HG02981 (cell line): ENCODE measurements around the gene ALKBH6.
"Not testable (repeated sequence)": the region's sequence is repeated elsewhere in the genome, so short reads cannot be mapped to it uniquely, and the experiment has no call there.

ENCODE experiments used
- ATAC-seq: cut with Tn5 transposase; IDR thresholded peaks from one replicate; pipeline ENCODE4 v1.9.1; 2021; ENCODE audit warnings: mild to moderate bottlenecking, moderate library complexity; ENCODE audit not compliant: unreplicated experiment

ALKBH6 gene

DNA sequence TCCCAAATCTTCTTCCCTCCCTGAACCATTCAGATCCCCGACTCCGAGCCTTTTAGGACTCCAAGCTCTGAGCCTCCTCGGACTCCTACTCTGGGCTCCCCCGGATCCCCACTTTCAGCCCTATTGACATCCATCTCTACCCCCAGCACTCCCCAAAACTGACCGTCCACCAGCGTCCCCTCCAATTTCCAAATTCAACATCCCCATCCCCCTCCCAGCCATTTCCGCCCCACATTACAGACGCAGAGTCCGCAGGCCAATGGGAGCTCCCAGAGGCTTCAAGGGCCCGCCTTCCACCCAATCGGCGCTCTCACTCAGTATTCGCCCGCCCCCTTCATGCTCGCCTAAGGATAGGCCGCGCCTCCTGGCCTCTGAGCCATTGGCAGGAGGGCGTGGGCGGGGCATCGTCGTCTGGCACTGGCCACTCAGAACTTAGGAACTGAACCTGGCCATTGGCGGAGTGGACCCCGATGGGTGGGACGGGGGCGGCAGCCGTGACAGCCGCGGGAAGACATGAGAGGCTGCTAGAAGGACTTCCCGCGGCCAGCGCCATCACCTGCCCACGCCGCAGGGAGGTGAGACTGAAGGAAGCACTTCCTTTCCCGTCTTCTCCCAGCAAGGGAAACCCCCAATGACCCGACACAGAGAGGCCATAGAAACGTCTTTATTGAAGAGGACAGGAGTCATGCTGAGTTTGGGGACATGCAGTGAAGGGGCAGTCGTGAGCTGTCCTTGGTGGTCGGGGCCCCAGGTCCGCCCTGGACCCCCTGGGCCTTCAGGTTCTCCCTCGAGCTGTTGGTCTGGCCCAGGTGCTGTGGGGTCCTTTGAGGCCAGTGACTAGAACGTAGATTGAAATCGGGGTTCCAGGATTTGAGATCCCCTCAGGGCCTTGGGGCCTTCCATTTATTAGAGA is at the start of gene ALKBH6:
ALKBH6 (minus strand) TSS at position 202 of the 913 bp plus-strand sequence. CDS start 816 bp downstream, outside the sequence.
- peak; percentile 99 for ATAC-seq

DNA sequence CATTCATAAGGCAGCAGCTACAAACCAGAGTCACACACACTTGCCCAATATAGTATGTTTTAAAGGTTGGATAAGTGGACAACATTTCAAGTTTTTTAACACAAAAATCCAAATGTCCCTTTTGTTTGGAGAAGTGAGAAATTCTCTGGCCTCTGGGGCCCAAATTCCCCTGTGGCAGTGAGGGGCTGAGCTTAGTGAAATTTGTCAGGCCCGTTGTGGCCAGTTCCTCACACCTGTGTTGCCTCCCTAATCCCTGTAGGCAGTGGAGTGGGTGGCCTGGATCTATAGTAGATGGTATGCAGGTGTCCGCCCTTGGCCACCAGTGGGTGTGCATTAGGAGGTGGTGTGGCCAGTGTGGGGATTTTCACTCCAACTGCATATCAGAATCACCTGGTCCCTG is 47.4 kb upstream of the ALKBH6 start:
- no peak for ATAC-seq

DNA sequence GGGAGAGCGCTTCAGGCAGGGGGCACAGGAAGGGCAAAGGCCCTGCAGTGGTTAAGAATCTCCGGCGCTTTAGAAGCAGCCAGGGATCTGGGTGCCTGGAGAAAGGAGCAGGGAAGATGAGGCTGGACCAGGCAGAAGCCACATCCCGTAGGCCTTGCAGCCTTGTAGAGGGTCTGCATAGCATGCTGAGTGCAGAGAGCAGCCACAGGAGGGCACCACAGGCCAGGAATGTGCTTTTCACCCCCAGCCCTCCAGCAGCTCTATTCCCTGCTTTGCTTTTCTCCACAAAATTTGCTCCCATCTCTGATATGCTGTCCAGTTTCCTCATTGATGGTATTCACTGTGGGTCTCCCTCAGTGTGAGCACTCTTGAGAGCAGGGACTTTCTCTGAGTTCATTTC is 46.4 kb upstream of the ALKBH6 start:
- no peak for ATAC-seq

DNA sequence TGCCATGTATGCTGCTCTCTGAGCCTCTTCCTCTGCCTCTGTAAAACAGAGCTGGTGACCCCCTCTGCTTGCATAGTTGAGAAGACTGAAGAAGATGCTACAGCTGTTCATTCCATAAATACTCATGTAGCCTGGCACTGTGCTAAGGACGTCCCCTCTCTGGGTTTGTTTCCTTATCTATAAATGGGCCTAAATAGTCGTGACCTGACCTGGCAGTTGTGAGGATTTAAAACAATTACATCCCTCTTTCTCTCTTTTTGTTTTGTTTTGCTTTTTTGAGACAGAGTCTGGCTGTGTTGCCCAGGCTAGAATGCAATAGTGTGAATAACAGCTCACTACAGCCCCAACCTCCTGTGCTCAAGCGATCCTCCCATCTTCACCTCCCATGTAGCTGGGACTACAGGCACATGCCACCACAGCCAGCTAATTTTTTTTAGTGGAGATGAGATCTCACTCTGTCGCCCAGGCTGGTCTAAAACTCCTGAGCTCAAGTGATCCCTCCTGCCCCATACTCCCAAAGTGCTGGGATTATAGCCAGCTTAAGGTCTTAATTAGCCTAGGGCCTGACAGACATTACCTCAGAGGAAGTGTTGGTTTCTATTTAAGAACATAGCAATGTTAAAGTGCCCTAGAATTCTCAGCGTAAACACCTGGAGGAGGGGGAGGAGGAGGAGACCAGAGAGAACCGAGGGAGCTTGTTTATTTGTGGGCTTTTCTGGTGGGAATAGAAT is 45.3 kb upstream of the ALKBH6 start:
- no peak for ATAC-seq

DNA sequence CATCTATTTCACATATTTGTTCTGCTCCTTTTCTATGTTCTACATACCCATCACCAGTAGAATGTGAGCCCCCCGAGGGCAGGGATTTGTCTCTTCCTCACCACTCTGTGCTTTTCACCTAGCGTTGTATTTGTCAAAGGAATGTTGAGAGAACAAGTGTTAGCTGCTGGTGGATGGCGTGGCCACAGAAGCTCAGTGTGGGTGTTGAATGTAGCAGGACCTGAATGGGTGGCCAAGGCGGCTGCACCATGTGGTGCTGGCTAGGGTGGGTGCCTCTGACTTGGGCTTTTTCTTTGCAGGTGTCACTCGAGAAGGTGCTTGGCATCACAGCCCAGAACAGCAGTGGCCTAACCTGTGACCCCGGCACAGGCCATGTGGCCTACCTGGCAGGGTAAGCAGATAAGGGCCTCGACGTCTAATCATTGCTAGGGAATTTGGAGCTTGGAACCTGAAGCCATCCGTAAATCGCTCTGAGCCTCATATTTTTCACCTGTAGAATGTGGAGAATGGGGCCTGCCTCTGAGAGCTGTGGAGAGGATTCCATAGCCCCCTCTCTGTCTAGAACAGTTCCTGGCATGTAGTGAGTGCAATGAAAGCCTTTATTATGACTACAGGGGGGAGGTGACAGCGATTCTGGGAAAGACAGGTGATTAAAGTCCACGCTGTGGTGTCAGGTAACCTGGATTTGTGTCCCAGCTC is 44.6 kb upstream of the ALKBH6 start:
- no peak for ATAC-seq

DNA sequence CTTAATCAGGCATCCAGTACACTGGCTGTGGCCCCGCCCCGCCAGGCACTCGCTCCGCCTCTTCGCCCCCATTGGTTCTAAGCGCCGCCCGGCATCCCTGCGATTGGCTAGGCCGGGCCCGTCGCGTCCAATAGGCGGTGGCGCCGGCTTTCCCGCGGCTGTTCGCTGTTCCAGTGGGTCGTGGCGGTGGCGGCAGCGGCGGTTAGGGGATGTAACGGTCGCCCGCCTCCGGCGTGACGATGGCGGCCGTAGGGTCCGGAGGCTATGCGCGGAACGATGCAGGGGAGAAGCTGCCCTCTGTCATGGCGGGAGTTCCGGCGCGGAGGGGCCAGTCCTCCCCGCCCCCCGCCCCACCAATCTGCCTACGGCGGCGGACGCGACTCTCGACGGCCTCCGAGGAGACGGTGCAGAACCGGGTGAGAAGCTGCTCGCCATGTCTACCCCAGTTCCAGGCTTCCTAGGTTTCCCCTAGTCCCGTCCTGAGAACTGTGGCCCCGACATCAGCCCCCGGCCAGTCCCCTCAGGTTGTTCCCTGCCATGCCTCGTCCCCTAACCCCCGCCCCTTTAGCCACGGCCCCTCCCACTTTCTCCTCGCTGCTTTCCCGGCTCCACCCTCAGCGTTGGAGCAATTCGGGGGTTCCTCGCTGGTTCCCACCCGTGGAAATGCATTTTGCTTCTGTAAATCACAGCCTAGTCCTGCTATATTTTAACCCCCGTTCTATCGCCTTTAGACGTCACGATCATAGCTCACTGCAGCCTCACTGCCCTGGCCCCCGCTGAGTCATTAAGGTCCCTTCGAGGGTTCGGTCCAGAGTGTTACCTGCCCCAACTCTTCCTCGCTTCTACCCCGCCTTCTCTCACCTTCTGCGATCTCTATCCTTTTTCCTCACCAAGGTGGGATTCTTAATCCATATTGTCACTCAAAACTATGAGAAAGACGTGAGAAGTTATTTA is 41.0 kb upstream of the ALKBH6 start, which contains the start of gene WDR62:
WDR62 (plus strand) TSS at position 165 of the 954 bp plus-strand sequence; CDS start at position 240, 75 bp downstream.
- ATAC-seq = peak; percentile 63

DNA sequence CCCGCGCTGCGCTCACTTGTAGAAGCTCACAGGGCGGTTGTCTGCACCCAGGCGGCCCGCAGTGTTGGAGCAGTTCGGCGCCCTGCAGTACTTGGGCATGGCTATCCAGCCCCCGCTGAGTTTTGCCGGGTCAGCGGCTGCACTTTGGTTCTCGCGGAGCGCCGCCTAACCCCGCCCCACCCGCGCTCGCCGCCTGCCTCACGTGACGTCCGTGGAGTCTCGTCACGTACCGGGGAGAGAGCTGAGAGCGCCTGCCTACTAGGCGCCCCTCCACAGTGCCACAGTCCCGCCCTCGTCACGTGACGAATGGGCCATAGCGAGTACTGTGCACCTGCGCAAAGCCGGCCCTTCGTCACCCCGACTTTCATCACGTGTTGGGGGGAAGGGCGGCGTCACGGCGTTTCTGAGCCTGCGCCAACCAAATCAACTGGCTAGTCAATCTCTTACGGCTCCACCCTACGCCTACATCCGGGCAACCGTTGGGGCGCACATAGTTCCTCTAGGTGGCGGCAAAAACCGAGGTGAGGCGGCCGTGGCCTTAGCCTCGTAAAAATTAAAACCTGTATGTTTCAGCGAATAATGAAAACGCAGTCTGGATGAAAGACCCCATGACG is 40.2 kb upstream of the ALKBH6 start, which contains the start of gene THAP8:
THAP8 (minus strand) TSS at position 167 of the 614 bp plus-strand sequence; CDS start at position 99, 68 bp downstream.
- peak; percentile 75 for ATAC-seq

DNA sequence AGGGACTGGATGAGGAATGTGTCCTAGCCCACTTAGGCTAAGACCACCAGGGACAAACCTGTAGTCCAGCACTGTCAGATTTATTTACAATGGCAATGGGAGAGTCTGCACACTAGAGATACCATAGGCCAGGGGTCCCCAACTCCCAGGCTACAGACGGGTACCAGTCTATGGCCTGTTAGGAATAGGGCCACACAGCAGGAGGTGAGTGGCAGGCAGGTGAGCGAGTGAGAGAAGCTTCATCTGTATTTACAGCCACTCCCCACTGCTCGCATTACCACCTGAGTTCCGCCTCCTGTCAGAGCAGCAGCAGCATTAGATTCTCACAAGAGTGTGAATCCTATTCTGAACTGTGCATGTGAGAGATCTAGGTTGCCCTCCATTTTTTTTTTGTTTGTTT is 37.6 kb upstream of the ALKBH6 start:
- ATAC-seq = no peak

DNA sequence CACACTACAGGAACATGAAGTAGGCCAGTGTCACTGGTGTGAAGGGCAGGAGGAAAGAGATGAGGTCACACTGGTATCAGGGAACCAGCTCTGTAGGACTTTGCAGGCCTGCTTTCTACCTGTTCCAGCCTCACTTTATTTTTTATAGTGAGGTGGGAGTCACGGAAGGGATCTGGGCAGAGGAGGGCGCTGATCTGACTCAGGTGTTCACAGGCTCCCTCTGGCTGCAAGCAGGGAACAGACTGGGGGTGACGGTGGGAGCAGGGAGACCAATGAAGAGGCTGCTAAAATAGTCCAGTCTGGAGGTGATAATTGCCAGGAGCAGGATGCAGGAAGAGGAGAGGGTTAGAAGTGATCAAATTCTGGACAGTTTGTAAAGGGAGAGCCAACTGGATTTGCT is 37.2 kb upstream of the ALKBH6 start:
- no peak for ATAC-seq

DNA sequence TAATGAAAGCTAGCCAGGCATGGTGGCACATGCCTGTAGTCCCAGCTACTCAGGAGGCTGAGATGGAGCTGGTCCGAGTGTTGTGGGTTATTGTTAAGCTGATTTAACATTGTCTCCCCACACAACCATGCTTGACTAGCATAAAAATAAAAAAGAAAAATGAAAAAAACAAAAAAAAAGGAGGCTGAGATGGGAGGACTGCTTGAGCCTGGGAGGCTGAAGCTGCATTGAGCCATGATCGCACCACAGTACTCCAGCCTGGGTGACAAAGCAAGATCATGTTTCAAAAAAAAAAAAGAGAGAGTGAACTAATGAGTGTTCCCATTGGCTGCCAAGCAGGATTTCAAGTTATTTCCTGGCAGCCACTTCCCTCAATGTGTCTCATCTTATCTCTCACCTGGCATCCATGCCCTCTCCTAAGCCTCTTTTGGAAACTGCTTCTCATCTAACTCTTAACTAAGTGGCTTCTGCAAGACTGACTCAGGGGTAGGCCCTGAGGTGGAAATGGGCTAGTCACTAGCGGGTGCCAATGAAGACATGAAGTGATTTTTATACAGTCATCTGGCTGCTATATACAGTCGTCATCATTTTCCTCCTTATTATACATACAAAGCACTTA is 35.2 kb upstream of the ALKBH6 start:
- ATAC-seq = no peak

DNA sequence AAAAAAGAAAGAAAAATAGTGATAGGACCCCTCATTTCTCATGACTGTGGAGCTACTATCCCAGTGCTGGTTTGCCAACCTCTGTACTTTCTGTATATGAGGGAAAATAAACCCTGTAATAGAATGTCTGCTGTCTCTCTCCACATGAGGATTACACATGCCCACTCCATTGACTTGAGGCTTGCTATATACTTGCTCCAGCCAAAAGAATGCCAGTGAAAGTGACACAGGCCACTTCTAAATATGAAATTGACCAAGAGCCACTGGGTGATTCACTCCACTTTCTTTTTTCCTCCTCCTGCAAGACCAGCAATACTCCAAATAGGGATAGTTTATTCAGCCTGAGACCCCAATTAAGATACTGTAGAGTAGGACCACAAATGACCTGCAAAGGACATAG is 33.8 kb upstream of the ALKBH6 start:
- ATAC-seq = no peak

DNA sequence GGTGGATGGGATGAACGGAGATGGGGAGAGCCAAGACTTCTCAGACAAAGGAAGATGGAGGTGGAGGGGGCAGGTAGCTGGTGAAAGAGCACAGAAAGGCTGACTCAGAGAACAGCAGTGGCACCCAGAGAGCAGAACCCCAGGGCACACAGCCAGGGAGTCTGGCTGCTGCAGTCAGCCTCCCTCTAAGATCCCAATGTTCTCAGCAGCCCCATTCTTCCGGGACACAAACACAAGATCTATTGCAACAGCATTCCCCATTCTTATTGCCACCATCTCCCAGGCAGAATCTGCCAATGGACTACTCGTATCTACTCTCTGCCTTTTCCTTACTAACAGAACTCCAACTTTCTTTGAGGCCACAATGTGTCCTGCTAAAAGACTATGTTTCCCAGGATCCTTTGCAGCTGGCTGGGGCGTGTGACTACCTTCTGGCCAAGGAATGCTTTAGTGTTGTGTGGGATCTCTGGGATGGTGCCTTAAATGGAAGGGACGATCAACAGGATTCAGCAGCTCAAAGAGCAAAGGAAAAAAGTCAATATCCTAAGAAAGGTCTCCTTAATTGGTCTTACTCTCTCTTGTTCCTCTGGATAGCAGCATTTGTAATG is 32.5 kb upstream of the ALKBH6 start:
- no peak for ATAC-seq

DNA sequence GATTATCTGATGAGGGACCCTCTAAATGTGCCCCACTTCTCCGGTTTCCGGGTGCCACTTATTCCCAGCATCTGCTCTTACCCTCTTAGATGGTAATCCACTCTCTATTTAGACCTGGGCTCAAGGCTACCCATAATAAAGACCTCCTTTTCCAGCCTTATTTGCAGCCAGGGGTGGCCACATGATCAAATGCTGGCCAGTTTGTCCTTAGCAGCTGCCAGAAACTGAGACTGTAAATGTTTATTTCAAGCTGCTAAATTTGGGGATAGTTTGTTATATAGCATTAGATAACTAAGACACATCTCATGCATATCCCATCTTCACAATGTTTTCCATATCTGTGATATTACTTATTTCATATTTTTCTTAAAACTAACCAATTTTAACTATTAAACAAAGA is 29.9 kb upstream of the ALKBH6 start:
- no peak for ATAC-seq

DNA sequence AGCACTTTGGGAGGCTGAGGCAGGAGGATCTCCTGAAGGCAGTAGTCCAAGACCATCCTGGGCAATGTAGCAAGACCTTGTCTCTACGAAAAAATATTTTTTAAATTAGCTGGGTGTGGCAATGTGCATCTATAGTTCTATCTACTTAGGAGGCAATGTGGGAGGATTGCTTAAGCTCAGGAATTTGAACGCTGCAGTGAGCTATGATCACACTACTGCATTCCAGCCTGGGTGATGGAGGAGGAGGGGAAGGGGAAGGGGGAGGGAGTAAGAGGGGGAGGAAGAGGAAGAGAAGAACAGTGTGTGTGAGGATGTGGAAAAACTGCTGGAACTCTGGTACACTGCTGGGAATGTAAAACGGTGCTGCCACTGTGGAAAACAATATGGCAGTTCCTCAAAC is 27.8 kb upstream of the ALKBH6 start:
- ATAC-seq = no peak

DNA sequence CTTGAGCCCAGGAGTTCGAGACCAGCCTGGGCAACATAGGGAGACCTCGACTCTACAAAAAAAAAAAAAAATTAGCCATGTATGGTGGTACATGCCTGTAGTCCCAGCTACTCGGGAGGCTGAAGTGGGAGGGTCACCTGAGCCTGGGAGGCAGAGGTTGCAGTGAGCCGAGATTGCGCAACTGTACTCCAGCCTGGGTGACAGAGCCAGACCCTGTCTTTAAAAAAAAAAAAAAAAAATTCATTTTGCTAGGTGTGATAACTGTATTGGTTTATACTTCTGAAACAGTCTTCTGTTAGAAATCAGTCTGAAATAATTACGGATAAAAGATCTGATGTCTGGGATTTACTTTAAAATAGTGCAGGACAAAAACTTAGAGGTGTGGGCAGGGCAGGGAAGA is 27.1 kb upstream of the ALKBH6 start:
- not testable (repeated sequence) for ATAC-seq

DNA sequence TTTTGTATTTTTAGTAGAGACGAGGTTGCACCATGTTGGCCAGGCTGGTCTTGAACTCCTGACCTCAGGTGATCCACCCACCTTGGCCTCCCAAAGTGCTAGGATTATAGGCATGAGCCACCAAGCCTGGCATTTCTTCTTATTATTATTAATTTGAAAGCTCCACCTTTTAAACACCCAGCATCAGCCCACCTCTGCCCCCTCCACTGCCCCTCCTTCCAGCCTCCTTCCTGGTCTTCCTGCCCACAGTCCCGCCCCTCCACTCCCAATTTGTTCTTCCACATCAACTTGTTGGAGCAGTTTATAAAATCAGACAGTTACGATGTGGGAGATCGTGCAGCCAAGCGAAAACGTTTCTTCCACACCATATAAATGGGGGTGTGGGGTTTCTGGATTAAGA is 26.5 kb upstream of the ALKBH6 start:
- no peak for ATAC-seq

DNA sequence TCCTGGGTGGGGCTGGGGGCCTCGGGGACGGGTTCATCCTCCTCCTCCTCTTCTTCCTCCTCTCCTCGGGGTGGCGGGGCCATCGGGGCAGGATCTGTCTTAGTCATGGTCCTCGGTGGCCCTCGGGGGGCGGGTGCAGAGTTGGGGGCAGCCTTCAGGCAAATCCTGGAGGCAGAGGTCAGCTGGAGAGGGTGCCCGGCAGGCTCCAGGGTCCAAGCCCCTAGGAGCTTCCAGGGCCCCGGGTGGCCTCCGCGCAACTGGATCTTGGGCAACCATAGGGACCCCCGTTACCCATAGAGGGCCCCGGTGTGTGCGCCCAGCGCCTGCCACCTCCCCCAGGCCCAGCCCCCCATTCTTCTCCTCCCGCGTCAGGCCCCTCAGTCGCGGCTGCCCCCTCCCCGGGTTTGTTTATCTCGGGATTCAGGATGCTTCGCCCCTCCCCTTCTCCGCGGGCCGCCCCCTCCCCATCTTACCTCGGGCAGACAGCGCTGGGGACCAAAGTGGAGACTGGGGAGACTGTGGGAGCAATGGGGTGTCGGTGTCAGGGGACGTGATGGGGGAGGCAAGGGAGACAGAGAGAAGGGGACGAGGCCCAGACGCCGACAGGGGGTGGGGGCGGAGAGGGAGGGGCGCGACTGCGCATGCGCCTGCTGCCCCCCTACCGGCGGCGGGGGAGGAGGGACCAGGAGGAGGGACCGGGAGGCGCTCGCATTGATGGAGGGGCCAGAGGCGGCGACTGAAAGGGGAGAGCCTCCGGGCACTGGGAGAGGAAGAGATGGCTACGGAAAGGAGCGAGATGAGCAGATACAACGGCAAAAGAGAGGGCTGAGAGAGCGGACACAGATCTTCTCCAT is 18.5 kb upstream of the ALKBH6 start, which contains the start of gene CLIP3:
CLIP3 (minus strand) TSS at position 623 of the 854 bp plus-strand sequence; CDS start at position 107, 516 bp downstream.
- no peak for ATAC-seq

DNA sequence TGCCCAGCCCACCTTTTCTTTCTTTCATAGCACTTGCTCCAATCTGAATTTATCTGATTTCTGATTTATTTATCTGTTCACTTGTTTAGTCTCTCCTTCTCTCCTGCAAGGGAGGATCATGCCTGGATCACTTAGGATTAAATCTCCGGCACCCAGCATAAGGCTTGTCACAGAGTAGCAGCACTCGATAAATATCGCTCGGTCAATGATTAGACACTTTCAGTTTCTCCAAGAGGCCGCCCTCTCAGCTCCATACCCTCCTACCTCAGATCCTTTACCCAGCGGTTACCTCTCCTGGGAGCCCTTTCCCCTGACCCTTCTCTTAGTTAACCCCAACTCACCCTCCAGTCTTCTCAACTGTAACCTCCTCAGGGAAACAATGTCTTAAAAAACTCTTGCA is 17.3 kb upstream of the ALKBH6 start:
- ATAC-seq = no peak
